A549 (cell line): ENCODE data around the gene CEP128.

Experiments used
- EHMT2 ChIP-seq: fragments of 200-600 bp; sonication (generic); IDR thresholded peaks from 2 replicates; pipeline ENCODE4 v1.6.1; 2016; ENCODE audit warnings: antibody characterized with exemption, low read depth, mild to moderate bottlenecking, moderate library complexity
- FOXS1 ChIP-seq: fragments of 250-450 bp; sonication (Bioruptor Pico); IDR thresholded peaks from 2 replicates; pipeline ENCODE4 v1.5.0; 2020; ENCODE audit warnings: mild to moderate bottlenecking, moderate library complexity

DNA sequence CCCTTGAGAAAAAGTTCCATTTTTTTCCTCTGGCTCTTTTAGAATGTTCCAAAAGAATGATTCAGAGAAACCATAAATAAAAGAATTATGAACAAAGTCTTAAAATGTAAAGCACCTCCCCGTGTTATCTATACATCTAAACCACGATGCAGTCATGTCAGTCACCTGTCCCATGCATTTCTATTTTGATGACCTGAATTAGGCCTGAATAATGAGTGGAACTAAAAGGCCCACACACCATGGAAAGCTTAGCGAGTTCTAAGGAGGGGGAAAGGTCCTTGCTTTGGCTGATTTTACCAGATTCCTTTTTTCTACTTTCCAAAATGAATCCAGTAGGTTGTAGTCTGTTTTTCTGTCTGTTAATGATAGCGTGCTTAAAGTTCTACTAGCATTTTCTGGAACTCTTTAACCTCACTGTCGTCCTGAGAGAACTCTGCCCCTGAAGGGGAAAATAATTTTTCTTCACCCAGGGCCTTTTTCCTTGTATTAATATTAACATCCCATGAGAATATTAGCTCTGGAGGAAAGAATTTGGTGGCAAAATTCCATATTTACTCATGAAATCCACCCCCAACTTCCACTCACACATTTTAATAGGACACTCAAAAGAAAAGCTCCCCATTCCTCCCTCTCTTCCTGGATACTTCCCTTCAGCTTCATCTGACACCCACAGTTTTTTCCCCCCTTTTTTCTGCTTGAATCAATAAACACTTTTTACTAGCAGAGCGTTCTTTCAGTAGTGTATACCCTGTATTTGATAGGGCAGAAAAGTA, 464.0 kb downstream of the CEP128 start:
- no peak for TF ChIP-seq FOXS1 (CRISPR knock-in tag)
- no peak for TF ChIP-seq EHMT2
